KG1 (cell line): ENCODE measurements around the gene LIFR.

ENCODE experiments used
- DNase-seq: peaks from one replicate; lab custom pipeline; 2025; lab: John Stamatoyannopoulos, UW

Gene LIFR

GRCh38 chr5:38465702-38466423 is 90.6 kb downstream of the LIFR start:
- no peak for DNase-seq

- DNase-seq: no peak
Measured at GRCh38 chr5:38465061-38465460, 91.4 kb downstream of the LIFR start.

GRCh38 chr5:38463634-38464521 is 92.6 kb downstream of the LIFR start:
- no peak for DNase-seq

GRCh38 chr5:38462976-38463633 is 93.3 kb downstream of the LIFR start:
- DNase-seq: no peak

- no peak for DNase-seq
Measured at GRCh38 chr5:38458174-38458573, 98.3 kb downstream of the LIFR start.

GRCh38 chr5:38456657-38457399 is 99.6 kb downstream of the LIFR start:
- no peak for DNase-seq

GRCh38 chr5:38455796-38456330 is 100.6 kb downstream of the LIFR start:
- no peak for DNase-seq

GRCh38 chr5:38453921-38454320 is 102.5 kb downstream of the LIFR start:
- DNase-seq: no peak

- peak; percentile 66 for DNase-seq
Measured at GRCh38 chr5:38453506-38453905, 102.9 kb downstream of the LIFR start.

GRCh38 chr5:38452201-38452600 is 104.2 kb downstream of the LIFR start:
- no peak for DNase-seq

- DNase-seq: no peak
Measured at GRCh38 chr5:38451074-38451725, 105.2 kb downstream of the LIFR start.

- DNase-seq: no peak
Measured at GRCh38 chr5:38450627-38451026, 105.8 kb downstream of the LIFR start.

- no peak for DNase-seq
Measured at GRCh38 chr5:38448568-38449350, 107.7 kb downstream of the LIFR start.

GRCh38 chr5:38447786-38448185 is 108.7 kb downstream of the LIFR start:
- DNase-seq: no peak

GRCh38 chr5:38447056-38447455 is 109.4 kb downstream of the LIFR start:
- no peak for DNase-seq

- no peak for DNase-seq
Measured at GRCh38 chr5:38446029-38446522, 110.4 kb downstream of the LIFR start.

GRCh38 chr5:38445374-38446028 is 110.9 kb downstream of the LIFR start:
- no peak for DNase-seq

GRCh38 chr5:38443390-38443789 is 113.1 kb downstream of the LIFR start:
- DNase-seq: no peak

GRCh38 chr5:38442247-38442573 is 114.2 kb downstream of the LIFR start:
- DNase-seq: no peak
